ENCODE measurements around the gene DNAJB12. TPM values are rescaled to one million over a fixed set of nuclear protein-coding genes. Genes with fewer than 3 reads are reported as not detected.
A peak's percentile ranks its signal among the peaks of the same experiment; 100 is the strongest.

The DNAJB12 gene
- total and polyA plus RNA-seq, 10 of the 15 experiments (the other 5 are each of a cell fraction or from before 2014, with no cell fraction given), result 4.6 to 31.6 (median 18.8) TPM

DNA sequence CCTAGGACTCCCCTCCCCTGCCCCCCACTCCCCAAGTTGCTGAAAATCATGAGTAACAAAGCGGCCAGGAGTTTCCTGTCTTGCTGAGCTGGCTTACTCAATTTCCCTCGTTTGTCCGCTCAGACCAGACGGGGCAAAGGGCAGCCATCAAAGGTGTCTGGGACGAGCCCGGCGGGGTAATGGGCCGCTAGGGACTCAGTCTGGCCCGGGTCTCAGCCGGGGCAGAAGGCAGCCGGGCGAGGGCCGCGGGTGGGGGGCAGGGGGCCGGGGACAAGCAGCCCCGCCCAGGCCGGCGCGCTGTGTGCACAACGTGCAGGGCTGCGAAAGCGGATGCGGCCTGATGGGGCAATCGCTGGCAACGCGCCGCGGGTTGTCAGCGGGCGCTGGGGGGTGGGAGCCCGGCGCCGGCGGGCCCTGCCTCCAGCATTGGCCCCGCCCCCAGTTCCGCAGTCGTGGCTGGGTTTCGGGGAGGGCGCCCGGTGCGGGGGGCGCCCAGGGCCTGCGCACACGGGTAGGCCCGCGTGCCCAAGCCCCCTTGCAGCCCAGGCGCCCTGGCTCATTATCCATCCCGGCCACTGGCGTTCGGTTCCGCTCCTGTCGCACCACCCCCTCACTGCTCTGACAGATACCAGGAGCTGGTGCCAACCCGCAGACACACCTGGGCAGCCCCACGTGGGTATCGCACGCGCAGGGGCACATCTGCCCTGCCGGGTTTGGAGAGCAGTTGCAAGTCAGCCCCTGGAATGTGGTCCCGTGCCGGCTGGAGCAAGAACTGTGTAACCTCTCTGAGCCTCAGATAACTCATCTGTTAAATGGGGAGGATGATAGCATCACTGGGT is 35.1 kb downstream of the DNAJB12 start:
- Histone ChIP-seq H3K4me3 (peak overlapping the region; percentile 76), H3K79me2 (ENCODE audit: control insufficient read depth, insufficient read depth, low read length) (peaks cover 8% of the 10 kb centered on the region), H3K27me3 (replicated peaks in 1 of 2; ENCODE audit: control insufficient read depth in 2 of 2, insufficient read depth in 2 of 2, low read length in 1 of 2) (no peaks in the 10 kb centered on the region), H4K20me1 (ENCODE audit: control insufficient read depth, insufficient read depth) (no peaks in the 10 kb centered on the region), H3K9me3 (replicated peaks; ENCODE audit: control insufficient read depth, insufficient read depth, low read length) (no peaks in the 10 kb centered on the region), H3K4me2 (ENCODE audit: control insufficient read depth, insufficient read depth) (peak overlapping the region; percentile 94), H3K36me3 (ENCODE audit: control insufficient read depth in 2 of 2, insufficient read depth in 2 of 2, low read length in 1 of 2) (no peaks in the 10 kb centered on the region), H3K4me1 (ENCODE audit: control insufficient read depth, insufficient read depth, low read length) (peaks cover 59% of the 10 kb centered on the region), H3K27ac (ENCODE audit: control insufficient read depth, insufficient read depth) (peak overlapping the region; percentile 89), H2AFZ (ENCODE audit: control insufficient read depth, low read depth, low read length) (peak overlapping the region; percentile 27), H3K9ac (ENCODE audit: control insufficient read depth, insufficient read depth, low read length) (peak overlapping the region; percentile 74)
- under 1% methylated on average over 59 of the region's 60 CpGs for WGBS (ENCODE audit: insufficient coverage, insufficient replicate concordance, low lambda C conversion rate, missing lambda C conversion rate)
- BruUV-seq (replicated peaks), result no TSS peak
- intact Hi-C loops (cut with micrococcal nuclease; ENCODE audit: unreplicated experiment) (loop anchor here (1.0 to 2.0 kb wide), 4 partner anchors 16 to 59 kb away; partner anchors contain the start of gene DDIT4), in situ Hi-C loops (cut with MboI) (no loop called here)
- ATAC-seq (peak; percentile 81), DNase-seq (ENCODE audit: low read depth, low spot score) (no peak), FAIRE-seq (peak; percentile 13)
- POLR2A ChIA-PET, result interaction anchor here (0.5 to 6.6 kb wide), 22 partner anchors 10 to 1028 kb away, joined by 3 to 120 read pairs (median 9); partner anchors contain the start of gene DDIT4
- RAD21 ChIA-PET (ENCODE audit: unreplicated experiment), result interaction anchor here (0.8 to 8.4 kb wide), 16 partner anchors 11 to 270 kb away, joined by 3 to 137 read pairs (median 16); partner anchors contain the start of genes ANAPC16, ASCC1 and DDIT4
- CTCF ChIA-PET, result interaction anchor here (1.0 to 7.4 kb wide), 14 partner anchors 12 to 271 kb away, joined by 3 to 59 read pairs (median 10); partner anchors contain the start of gene DDIT4
- SMC1A ChIA-PET (ENCODE audit: uncharacterized antibody, unreplicated experiment), result interaction anchor here (1.0 to 7.4 kb wide), 24 partner anchors 10 to 187 kb away, joined by 3 to 103 read pairs (median 7); partner anchors contain the start of genes ANAPC16, ASCC1 and DDIT4
- TF ChIP-seq NFYA (IDR thresholded peaks at IDR 0.05; ENCODE audit: borderline replicate concordance, low read depth, low read length) (no peak), FOXM1 (IDR thresholded peaks at IDR 0.05; ENCODE audit: low read depth, low read length) (0 out of 2 replicates have a peak, but pooled peaks have one; percentile 10), SP1 (IDR thresholded peaks at IDR 0.05; ENCODE audit: low read depth, low read length) (peak; percentile 62), POU2F2 (IDR thresholded peaks at IDR 0.05; ENCODE audit: borderline replicate concordance, low read depth, low read length) (peak; percentile 30; the same call in 2 of the 3 replicates), EED (IDR thresholded peaks at IDR 0.05; ENCODE audit: low read depth) (peak; percentile 61), PAX5 (IDR thresholded peaks at IDR 0.05; ENCODE audit: borderline replicate concordance, low read depth, low read length) (peak; percentile 70; the same call in 1 of the 2 replicates), NBN (IDR thresholded peaks at IDR 0.05) (peak; percentile 14; the same call in 1 of the 2 replicates), JUNB (IDR thresholded peaks at IDR 0.05) (no peak), BHLHE40 (IDR thresholded peaks at IDR 0.05; ENCODE audit: borderline replicate concordance in 1 of 2, low read depth in 2 of 2, low read length in 1 of 2) (peak; percentile 74 to 92), CBX5 (IDR thresholded peaks at IDR 0.05; ENCODE audit: low read depth) (no peak), TCF7 (IDR thresholded peaks at IDR 0.05; ENCODE audit: borderline replicate concordance) (no peak), IRF4 (IDR thresholded peaks at IDR 0.05; ENCODE audit: low read depth, low read length) (peak; percentile 9; the same call in 1 of the 2 replicates), TAF1 (IDR thresholded peaks at IDR 0.05; ENCODE audit: borderline replicate concordance, low read depth, low read length) (peak; percentile 54; the same call in 1 of the 2 replicates), TCF12 (IDR thresholded peaks at IDR 0.05; ENCODE audit: low read depth, low read length) (peak; percentile 40; the same call in 1 of the 2 replicates), HDGF (IDR thresholded peaks at IDR 0.05) (peak; percentile 74), ESRRA (IDR thresholded peaks at IDR 0.05; ENCODE audit: low read length) (no peak), CREM (IDR thresholded peaks at IDR 0.05; ENCODE audit: low read depth) (no peak), CEBPB (IDR thresholded peaks at IDR 0.05; ENCODE audit: borderline replicate concordance in 1 of 2, low read depth in 2 of 2, low read length in 2 of 2) (peak in 1 of 2 experiments; percentile 94; a peak in 2 of 4 replicates)
- TF ChIP-seq, protein P1, sequence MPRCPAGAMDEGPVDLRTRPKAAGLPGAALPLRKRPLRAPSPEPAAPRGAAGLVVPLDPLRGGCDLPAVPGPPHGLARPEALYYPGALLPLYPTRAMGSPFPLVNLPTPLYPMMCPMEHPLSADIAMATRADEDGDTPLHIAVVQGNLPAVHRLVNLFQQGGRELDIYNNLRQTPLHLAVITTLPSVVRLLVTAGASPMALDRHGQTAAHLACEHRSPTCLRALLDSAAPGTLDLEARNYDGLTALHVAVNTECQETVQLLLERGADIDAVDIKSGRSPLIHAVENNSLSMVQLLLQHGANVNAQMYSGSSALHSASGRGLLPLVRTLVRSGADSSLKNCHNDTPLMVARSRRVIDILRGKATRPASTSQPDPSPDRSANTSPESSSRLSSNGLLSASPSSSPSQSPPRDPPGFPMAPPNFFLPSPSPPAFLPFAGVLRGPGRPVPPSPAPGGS (IDR thresholded peaks at IDR 0.05; ENCODE audit: borderline replicate concordance, insufficient read depth, low read depth, low read length, poor library complexity, severe bottlenecking), result peak; percentile 89
- TF ChIP-seq, protein P2, sequence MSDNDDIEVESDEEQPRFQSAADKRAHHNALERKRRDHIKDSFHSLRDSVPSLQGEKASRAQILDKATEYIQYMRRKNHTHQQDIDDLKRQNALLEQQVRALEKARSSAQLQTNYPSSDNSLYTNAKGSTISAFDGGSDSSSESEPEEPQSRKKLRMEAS (IDR thresholded peaks at IDR 0.05; ENCODE audit: low read depth, low read length), result peak; percentile 36; the same call in 1 of the 2 replicates
- TF ChIP-seq, protein P3, sequence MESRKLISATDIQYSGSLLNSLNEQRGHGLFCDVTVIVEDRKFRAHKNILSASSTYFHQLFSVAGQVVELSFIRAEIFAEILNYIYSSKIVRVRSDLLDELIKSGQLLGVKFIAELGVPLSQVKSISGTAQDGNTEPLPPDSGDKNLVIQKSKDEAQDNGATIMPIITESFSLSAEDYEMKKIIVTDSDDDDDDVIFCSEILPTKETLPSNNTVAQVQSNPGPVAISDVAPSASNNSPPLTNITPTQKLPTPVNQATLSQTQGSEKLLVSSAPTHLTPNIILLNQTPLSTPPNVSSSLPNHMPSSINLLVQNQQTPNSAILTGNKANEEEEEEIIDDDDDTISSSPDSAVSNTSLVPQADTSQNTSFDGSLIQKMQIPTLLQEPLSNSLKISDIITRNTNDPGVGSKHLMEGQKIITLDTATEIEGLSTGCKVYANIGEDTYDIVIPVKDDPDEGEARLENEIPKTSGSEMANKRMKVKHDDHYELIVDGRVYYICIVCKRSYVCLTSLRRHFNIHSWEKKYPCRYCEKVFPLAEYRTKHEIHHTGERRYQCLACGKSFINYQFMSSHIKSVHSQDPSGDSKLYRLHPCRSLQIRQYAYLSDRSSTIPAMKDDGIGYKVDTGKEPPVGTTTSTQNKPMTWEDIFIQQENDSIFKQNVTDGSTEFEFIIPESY (IDR thresholded peaks at IDR 0.05), result no peak

Measured in GM12878 (cell line).